Esophagus squamous epithelium (tissue), 5 donors: ENCODE results near the gene CDK15. TPM values are rescaled to one million over a fixed set of nuclear protein-coding genes. Genes with fewer than 3 reads are reported as not detected.
A peak's percentile ranks its signal among the peaks of the same experiment; 100 is the strongest.
"Not testable (repeated sequence)": the region's sequence is repeated elsewhere in the genome, so short reads cannot be mapped to it uniquely, and the experiment has no call there.

ENCODE experiments used
- DNase-seq: peaks from one replicate; lab custom pipeline; 2025; lab: John Stamatoyannopoulos, UW
- H3K27ac ChIP-seq, 4 donors: fragments of 200-600 bp; sonication (generic); one replicate each; pipeline ENCODE4 v1.5.1; 2016 to 2019; ENCODE audit warnings: mild to moderate bottlenecking in 1 of 4
- H3K27me3 ChIP-seq, 4 donors: fragments of 200-600 bp; sonication (generic); 1 replicate in 3 of 4; 2 replicates in 1 of 4; pipeline versions ENCODE4 v1.5.1 to v1.6.0; 2017 to 2021; ENCODE audit warnings: antibody characterized with exemption in 1 of 4
- H3K36me3 ChIP-seq, 3 donors: fragments of 200-600 bp; sonication (generic); one replicate each; pipeline ENCODE4 v1.5.1; 2016 to 2019
- H3K4me1 ChIP-seq, 3 donors: fragments of 200-600 bp; sonication (generic); one replicate each; pipeline ENCODE4 v1.5.1; 2017 to 2019
- H3K4me3 ChIP-seq, 4 donors: fragments of 200-600 bp; sonication (generic); 1 replicate in 3 of 4; 2 replicates in 1 of 4; pipeline ENCODE4 v1.5.1; 2016 to 2019; ENCODE audit warnings: mild to moderate bottlenecking in 2 of 4, moderate library complexity in 1 of 4
- H3K9me3 ChIP-seq, 3 donors: fragments of 200-600 bp; sonication (generic); one replicate each; pipeline ENCODE4 v1.5.1; 2016 to 2019
- POLR2A ChIP-seq, 4 donors: fragments of 450-650 bp; IDR thresholded peaks; one replicate each; pipeline ENCODE4 v1.6.1; 2017; ENCODE audit warnings: antibody characterized with exemption in 4 of 4, mild to moderate bottlenecking in 4 of 4, moderate library complexity in 3 of 4
- WGBS, 2 donors: methylation state at CpG; one replicate each; pipeline ENCODE4 v1.1.5; 2018; 5-methylcytosine and 5-hydroxymethylcytosine counted together
- intact Hi-C: fragments of 100-400 bp; cut with DNase I; formaldehyde crosslinking; loops from one replicate; pipeline ENCODE4 v1.15.0; 2022
- total RNA-seq, 4 donors: library from RNA; depleted of rRNA; stranded (reverse); fragments of >200 nt; gene quantifications; one replicate each; pipeline ENCODE4 v1.1.0, GENCODE V29; 2016
- TF ChIP-seq, protein P1 (sequence below), 6 experiments: fragments of 450-650 bp in 4 of 6; fragments of 200-600 bp in 2 of 6; sonication (generic) in 2 of 6; IDR thresholded peaks; one replicate each; pipeline ENCODE4 v1.5.1; 2016 to 2019; ENCODE audit warnings: antibody characterized with exemption in 6 of 6, mild to moderate bottlenecking in 4 of 6, moderate library complexity in 4 of 6
- donor health status: DM: yes; HTN: yes; CAD: no.

The CDK15 gene
- total RNA-seq, 4 donors from 2014 or later, result 0.23 to 6.1 TPM; not detected in 2

DNA sequence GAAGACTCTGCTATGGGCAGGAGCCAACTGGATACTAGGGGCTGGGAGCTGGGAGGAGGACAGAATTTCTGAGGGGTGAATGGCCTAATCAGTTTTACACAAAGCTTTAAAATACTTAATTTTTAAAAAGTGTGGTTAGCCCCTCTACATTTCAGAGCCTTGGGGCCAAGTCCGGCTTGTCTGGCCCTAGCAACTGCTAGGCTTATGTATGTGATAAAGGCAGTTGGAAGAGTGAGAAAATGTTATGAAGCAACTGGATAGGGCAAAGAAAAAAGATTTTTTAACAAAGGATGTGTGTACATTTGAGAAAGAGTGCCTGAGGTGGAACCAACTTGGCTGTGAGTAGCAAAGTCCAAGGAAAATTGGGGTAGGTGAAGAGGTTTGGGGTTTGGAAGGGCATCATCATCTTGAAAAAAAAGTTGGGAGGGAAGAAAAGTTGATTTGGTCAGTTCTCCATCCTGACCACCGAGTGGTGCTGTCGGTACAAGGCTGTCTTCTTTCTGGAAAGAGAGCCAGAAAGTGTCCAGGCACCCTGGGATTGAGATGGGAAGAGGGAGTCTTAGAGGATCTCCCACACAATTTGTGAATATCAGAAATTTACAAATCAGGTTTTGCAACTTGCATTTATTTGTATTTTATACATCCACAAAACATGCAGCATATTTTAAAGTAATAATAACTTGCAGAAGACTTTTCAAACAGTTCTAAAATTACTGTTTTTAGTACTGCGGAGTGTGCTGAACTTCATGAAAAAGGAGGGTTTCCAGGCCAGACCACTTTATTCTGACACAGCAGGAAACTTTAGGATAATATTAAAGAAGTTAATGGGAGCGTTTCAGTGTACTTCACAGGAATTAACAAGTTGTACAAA lies 10.5 kb upstream of the CDK15 start:
- 29 to 34% methylated on average over 5 of the region's 5 CpGs for WGBS, 2 donors
- Histone ChIP-seq H3K27ac (no peak overlapping the region), H3K27me3 (no peaks in the 10 kb centered on the region), H3K4me1 (no peaks in the 10 kb centered on the region), H3K9me3 (no peaks in the 10 kb centered on the region), H3K36me3 (no peaks in the 10 kb centered on the region), H3K4me3 (no peak overlapping the region)
- intact Hi-C loops, result no loop called here
- DNase-seq, result no peak
- TF ChIP-seq POLR2A (IDR thresholded peaks at IDR 0.05), result no peak
- TF ChIP-seq, protein P1, sequence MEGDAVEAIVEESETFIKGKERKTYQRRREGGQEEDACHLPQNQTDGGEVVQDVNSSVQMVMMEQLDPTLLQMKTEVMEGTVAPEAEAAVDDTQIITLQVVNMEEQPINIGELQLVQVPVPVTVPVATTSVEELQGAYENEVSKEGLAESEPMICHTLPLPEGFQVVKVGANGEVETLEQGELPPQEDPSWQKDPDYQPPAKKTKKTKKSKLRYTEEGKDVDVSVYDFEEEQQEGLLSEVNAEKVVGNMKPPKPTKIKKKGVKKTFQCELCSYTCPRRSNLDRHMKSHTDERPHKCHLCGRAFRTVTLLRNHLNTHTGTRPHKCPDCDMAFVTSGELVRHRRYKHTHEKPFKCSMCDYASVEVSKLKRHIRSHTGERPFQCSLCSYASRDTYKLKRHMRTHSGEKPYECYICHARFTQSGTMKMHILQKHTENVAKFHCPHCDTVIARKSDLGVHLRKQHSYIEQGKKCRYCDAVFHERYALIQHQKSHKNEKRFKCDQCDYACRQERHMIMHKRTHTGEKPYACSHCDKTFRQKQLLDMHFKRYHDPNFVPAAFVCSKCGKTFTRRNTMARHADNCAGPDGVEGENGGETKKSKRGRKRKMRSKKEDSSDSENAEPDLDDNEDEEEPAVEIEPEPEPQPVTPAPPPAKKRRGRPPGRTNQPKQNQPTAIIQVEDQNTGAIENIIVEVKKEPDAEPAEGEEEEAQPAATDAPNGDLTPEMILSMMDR (IDR thresholded peaks at IDR 0.05), result peak in 4 of 6 experiments; percentile 40 to 59 (median 45)

DNA sequence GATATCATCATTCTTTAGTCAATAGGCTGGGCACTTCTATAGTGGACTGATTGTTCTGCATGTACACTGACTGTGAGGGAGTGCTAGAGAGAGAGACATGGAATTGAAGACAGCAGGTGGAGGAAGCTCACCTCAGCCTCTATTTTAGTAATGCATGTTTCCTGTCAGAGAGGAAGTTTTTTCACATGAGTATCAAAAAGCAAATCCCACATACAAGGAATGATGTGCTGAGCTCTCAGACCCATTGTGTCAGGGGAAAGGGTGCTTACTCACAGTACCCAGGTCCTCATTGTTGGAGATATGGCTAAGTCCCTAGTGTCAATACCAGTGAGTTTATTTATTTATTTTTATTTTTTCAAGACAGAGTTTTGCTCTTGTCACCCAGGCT lies 9.9 kb upstream of the CDK15 start:
- Histone ChIP-seq H3K27ac (no peak overlapping the region), H3K36me3 (no peaks in the 10 kb centered on the region), H3K27me3 (no peaks in the 10 kb centered on the region), H3K4me1 (no peaks in the 10 kb centered on the region), H3K4me3 (no peak overlapping the region), H3K9me3 (no peaks in the 10 kb centered on the region)
- intact Hi-C loops, result no loop called here
- TF ChIP-seq POLR2A (IDR thresholded peaks at IDR 0.05), result no peak
- TF ChIP-seq, protein P1 (IDR thresholded peaks at IDR 0.05), result no peak
- DNase-seq, result no peak

DNA sequence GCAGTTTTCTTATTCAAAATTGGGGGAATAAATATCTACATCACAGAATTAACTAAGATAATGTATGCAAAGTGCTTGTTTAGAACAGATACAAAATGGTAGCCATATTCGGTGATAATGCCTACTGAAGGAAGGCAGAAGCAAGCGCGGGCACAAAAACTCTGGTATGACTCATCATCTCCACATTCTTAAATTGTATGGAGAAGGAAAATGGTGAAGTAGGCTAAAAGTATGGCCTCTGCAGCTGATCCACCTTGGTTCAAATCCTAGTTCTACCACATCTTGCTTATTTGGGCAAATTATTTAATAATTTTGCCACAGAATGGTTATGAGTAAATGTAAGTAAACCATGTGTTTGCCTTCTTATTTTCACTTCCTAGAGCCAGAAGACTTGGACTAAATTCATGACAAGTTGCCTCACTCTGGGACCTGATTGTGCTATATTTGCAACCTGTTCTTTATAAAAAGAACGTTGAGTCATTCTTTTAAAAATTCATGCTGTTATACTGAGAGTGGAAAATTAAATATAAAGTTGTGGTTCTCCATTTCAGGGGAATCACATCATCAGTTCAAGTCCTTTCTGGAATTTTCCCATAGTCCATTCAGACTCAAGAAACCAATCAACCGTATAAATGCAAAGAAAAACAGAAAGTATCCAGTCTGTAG lies 9.0 kb upstream of the CDK15 start:
- no peaks in the 10 kb centered on the region for H3K27me3 ChIP-seq
- H3K4me1 ChIP-seq, result no peaks in the 10 kb centered on the region
- 46 to 60% methylated on average over 5 of the region's 5 CpGs for WGBS, 2 donors
- intact Hi-C loops, result no loop called here
- no peaks in the 10 kb centered on the region for H3K36me3 ChIP-seq
- H3K4me3 ChIP-seq, result no peak overlapping the region
- no peak overlapping the region for H3K27ac ChIP-seq
- H3K9me3 ChIP-seq, result no peaks in the 10 kb centered on the region
- no peak for DNase-seq
- TF ChIP-seq, protein P1 (IDR thresholded peaks at IDR 0.05), result no peak
- TF ChIP-seq POLR2A (IDR thresholded peaks at IDR 0.05), result no peak

DNA sequence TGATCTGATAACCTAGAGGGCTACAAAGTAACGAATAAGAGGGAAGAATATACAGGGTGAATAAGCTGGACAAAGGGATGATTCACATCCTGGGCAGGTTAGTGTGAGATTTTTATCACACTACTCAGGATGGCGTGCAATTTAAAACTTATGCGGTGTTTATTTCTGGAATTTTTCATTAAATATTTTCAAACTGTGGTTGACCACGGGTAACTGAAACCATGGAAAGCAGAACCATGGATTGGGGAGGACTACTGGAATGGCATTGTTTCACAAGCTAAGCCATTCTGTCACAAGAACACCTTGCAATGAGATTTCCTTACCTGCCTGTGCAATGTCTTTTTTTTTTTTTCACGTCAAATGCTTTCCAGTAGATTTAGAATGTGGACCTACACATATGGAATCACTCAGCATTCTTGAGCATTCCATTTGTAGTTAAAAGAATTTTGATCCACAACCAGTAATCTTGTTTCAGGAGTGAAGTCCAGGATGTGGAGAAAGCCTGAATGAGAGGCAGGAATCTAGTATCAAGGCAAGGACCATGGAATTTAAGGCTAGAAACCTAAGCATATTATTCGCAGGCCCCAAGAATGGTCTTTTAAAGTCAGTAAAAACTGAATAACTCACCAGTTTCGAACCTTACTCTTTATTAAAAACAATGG lies 8.0 kb upstream of the CDK15 start:
- H3K4me3 ChIP-seq, result no peak overlapping the region
- no peaks in the 10 kb centered on the region for H3K9me3 ChIP-seq
- TF ChIP-seq, protein P1 (IDR thresholded peaks at IDR 0.05), result no peak
- TF ChIP-seq POLR2A (IDR thresholded peaks at IDR 0.05), result no peak
- no peak overlapping the region for H3K27ac ChIP-seq
- DNase-seq, result no peak
- no peaks in the 10 kb centered on the region for H3K4me1 ChIP-seq
- H3K27me3 ChIP-seq, result no peaks in the 10 kb centered on the region
- no peaks in the 10 kb centered on the region for H3K36me3 ChIP-seq
- 67 to 71% methylated on average over 7 of the region's 7 CpGs for WGBS, 2 donors
- intact Hi-C loops, result no loop called here

DNA sequence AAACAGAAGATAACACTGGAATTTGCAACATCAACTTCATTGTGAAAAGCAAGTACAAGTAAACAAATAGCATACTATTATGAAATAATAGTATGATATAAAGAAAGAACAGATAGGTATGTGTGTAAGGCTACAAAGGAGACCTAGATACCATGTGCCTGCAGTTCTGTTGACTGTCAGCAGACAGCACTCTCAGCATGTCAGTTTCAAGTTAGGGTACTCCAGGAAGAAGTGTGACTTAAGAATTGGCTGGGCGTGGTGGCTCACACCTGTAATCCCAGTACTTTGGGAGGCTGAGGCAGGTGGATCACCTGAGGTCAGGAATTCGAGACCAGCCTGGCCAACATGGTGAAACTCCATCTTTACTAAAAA lies 7.4 kb upstream of the CDK15 start:
- H3K27ac ChIP-seq, H3K36me3 ChIP-seq, H3K4me1 ChIP-seq, H3K27me3 ChIP-seq, H3K9me3 ChIP-seq, intact Hi-C loops, DNase-seq, H3K4me3 ChIP-seq: not testable (repeated sequence)
- 78 to 97% methylated on average over 2 of the region's 2 CpGs for WGBS, 2 donors
